Esophagus muscularis mucosa (tissue), 3 donors: ENCODE data around the gene RBM12.

Experiments used
- CTCF ChIP-seq, 3 experiments: fragments of 200-600 bp in 2 of 3; fragments of 450-650 bp in 1 of 3; sonication (generic) in 2 of 3; IDR thresholded peaks; one replicate each; pipeline ENCODE4 v1.5.1; 2017 to 2019; ENCODE audit warnings: antibody characterized with exemption in 3 of 3, mild to moderate bottlenecking in 2 of 3, moderate library complexity in 1 of 3
- POLR2AphosphoS5 ChIP-seq, 2 donors: sonication (generic); formaldehyde crosslinking; IDR thresholded peaks; one replicate each; pipeline ENCODE4 v1.6.1; 2017; ENCODE audit warnings: antibody characterized with exemption in 2 of 2

GRCh38 chr20:35599776-35600120, 65.0 kb downstream of the RBM12 start:
- TF ChIP-seq CTCF (IDR thresholded peaks at IDR 0.05), result no peak
- TF ChIP-seq POLR2AphosphoS5 (IDR thresholded peaks at IDR 0.05), result no peak
